ENCODE results near the gene ZNF714.
"Not testable (repeated sequence)": the region's sequence is repeated elsewhere in the genome, so short reads cannot be mapped to it uniquely, and the experiment has no call there.

Gene ZNF714

DNA sequence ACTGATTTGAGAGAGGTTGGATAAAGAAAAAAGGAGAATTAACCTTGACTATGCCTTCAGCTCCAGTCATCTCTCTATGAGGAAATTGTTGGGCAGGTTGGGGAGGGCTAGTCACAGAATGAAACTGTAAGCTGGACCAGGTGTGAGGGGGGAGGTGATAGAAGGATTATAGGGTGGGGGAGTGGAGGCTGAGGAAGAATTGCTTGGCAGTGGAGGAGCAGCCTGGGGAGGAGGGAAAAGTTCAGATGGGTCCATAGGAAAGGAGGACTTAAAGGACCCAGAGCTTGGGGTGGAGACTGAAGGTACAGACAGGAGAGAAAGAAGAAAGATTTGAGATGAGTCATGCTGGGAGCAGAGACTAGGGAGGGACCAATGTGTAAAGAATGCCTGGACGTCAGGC, 51.6 kb downstream of the ZNF714 start:
- DNase-seq = no peak

DNA sequence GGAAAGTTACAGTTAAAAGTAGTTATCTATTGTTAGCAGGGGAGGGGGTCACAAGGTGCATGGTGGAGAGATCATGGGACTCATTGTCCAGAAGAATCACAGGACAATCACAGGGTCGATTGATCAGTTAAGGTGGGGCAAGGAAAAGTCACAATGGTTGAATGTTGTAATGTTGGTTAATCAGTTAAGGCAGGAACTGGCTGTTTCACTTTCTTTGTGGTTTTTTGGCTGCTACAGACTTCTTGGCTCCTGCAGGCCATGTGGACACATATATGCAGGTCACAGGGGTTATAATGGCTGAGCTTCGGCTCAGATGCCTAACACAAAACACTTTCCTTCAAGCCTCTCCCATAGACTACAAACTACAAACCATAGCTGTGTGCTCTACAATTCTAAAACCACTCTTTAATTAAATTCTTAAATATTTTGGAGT, 52.9 kb downstream of the ZNF714 start:
- no peak for DNase-seq

DNA sequence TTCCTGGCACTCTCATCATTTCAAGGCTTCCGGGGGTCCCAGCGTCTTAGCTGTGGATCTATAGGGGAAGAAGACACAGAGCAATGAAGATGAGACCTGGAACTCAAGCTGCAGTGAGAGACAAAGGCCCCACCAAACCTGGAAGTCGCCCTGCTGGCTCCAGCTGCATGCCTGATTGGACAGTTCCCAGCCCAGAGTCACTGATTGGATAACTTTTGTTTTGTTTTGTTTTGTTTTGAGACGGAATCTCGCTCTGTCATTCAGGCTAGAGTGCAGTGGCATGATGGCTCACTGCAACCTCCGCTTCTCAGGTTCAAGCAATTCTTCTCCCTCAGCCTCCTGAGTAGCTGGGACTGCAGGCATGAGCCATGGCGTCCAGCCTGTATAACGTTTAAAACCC, 53.4 kb downstream of the ZNF714 start:
- no peak for DNase-seq

DNA sequence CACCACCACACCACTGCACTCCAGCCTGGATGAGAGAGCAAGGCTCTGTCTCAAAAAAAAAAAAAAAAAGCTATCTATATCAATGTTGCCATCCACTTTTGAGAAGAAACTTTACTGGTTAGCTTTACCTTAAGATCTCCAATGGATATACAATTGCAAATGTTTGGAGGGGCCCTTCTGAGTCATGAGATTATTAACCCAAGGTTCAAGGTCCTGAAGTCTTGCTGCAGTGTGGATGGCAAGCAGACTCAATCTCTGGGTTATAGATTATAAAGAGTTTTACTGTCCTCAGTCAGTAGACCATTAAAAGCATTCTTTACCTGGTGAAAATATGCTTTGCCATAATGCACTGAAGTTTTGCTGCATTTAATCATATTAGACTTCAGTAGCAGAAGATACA, 56.1 kb downstream of the ZNF714 start:
- DNase-seq = no peak

DNA sequence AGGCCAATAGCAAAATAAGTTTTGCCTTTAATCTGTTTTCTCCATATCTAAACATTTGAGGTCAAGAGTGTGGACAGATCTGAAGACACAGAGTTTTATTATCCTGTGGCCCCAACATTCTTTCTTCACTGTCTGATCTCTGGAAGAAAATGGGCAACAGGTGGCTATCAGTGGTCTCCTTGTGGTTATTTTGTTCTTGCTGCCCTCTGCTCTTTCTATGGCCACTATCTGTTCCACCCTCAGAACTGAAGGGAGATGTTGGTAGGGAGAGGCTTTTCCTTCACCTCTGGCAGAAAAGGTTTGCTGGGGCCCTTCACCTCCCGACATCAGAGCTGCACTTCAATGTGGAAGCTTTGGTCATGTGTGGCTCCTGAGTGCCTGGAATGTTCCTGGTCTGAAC, 59.0 kb downstream of the ZNF714 start:
- not testable (repeated sequence) for DNase-seq

DNA sequence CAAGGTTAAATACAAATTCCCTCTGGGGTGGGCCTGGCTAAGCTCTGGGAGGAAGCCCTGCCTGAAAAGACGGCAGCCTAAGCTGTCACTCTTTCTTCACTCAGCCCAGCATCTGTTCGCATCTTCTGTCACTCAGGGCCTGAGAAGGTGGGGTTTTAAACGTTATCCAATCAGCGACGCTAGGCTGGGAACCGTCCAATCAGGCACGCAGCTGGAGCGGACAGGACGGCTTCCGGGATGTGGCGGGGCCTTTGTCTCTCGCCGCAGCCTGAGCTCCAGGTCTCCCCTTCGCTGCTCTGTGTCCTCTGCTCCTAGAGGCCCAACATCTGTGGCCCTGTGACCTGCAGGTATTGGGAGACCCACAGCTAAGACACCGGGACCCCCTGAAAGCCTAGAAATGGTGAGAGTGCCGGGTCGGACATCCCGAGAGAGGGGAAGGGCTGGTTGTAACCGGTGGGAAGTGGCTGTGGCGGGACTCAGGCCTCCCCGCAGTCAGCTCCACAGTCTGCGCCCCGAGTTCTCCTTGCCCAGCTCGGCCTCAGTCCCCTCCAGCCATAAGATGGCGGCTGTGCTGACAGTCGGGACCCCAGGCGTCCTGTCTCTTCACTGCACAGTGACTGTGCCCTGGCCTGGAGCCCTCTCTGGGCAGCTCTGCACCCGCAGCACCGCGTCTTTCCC, 59.9 kb downstream of the ZNF714 start, which contains the start of gene ZNF431:
ZNF431 (plus strand) TSS at position 254 of the 678 bp plus-strand sequence; CDS start at position 398, 144 bp downstream.
- DNase-seq = peak; percentile 92 to 94

DNA sequence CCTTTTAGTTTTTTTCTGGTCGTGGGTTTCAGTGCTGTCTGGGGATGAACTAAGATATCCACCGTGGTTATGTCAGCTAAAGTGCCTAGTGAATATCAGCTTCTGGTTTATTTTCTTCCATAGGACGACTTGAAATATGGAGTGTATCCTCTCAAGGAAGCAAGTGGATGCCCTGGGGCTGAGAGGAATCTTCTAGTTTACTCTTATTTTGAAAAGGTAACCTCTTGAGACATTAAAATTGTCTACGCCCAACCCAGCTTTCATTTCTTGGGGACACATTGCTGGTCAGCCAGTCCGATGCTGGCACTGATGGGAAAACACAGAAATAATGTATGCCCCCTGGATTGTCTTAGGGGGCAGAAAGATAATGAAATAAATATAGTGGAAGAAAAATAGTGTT, 61.4 kb downstream of the ZNF714 start:
- DNase-seq = no peak

DNA sequence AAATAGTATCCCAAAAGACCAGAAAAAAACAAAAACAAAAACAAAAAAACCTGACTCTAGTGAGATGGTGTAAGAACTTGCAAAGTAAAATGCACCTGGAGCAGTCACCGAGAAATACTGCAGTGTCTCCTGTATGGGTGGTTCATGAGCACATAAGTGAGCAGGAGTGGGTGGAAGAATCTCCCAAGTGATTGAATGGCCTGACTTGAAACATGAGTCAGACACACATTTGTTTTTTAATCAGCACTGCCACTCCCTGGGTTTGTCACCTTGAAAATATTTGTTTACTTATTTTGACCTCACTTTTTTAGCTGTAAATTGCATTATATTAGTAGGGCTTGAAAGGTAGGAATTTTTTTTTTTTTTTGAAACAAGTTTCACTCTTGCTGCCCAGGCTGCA, 61.9 kb downstream of the ZNF714 start:
- DNase-seq = no peak

DNA sequence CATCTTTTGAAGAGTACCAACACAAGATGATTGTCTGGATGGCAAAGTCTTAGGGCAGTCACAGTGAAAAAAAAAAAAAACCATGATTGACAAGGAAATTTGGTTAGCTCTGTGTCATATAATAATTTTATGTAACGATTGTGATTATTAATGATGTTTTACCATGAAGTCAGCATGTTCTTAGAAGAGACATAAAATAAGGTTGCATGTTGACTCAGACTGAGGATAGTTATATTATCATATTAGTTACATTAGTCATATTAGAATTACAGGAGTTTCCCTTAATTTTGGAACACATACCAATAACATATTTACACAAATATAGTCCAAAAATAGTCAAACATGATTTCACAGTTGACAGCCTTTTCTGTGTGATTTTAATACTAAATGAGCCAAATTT, 65.5 kb downstream of the ZNF714 start:
- no peak for DNase-seq

DNA sequence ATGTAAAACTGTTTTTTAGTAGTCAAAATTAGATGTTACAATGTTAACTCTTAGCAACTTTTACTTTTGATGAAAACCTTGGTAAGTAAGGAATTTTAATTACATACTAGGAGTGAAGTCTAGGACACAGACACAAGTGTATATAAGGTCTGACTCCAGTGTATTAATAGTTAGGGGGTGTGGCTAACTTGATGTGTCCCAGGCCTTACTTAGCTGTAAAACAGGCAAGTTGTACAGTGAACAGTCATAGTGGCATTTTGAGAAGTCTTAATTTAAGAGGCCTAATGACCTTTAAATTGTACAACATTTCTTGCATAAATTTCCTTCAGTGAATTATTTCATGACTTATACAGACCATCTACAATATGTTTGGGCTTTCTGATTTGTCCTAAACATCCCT, 66.7 kb downstream of the ZNF714 start:
- DNase-seq = no peak

DNA sequence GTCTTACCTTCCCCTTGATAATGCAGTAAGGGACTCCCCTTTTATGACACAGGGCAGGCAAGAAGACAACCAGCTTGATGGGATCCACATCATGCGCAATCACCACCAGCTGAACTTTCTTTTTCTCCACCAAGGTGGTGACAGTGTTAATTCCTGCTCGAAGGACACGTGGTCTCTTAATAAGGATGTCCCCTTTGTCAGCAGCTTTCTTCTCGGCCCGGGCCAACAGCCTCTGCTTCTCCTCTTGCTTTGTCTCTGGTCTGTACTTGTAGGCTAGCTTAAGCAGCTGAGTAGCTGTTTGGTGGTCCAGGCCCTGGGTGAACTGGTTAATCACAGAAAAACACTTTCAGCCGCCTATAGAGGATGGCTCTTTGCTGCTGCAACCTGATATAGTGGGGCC, 67.9 kb downstream of the ZNF714 start:
- DNase-seq = no peak

DNA sequence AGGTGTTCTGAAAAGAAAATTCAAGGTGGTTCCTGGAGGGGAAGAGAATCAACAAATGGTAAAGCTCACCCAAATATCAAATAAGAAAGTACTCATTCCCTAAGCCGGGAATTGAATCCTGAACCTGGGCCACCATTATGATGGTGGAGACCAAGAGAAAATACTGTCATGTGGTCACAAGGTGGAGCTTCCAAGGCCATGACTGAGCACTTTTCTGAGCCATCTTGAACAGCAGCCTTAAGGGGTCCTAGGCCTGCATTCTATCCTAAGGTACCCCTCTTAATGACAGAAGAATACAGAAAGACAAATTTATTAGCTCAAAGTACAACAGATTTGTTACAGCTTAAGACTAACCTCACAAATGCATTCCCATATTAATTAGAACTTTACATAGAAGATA, 69.5 kb downstream of the ZNF714 start:
- no peak for DNase-seq

DNA sequence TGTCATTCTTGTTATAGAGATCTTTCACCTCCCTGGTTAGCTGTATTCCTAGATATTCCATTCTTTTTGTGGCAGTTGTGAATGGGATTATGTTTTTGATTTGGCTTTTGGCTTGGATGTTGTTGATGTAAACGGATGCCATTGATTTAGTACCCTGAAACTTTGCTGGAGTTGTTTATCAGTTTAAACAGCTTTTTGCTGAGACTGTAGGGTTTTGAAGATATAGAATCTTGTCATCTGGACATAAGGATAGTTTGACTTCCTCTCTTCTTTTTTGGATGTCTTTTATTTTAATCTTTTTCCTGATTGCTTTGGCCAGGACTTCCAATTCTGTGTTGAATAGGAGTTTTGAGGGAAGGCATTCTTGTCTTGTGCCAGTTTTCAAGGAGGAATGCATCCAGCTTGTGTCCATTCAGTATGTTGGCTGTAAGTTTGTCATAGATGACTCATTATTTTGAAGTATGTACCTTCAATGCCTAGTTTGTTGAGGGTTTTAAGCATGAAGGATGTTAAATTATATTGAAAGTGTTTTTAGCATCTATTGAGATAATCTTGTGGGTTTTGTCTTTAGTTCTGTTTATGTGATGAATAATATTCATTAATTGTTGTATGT, 76.6 kb downstream of the ZNF714 start:
- DNase-seq = no peak

DNA sequence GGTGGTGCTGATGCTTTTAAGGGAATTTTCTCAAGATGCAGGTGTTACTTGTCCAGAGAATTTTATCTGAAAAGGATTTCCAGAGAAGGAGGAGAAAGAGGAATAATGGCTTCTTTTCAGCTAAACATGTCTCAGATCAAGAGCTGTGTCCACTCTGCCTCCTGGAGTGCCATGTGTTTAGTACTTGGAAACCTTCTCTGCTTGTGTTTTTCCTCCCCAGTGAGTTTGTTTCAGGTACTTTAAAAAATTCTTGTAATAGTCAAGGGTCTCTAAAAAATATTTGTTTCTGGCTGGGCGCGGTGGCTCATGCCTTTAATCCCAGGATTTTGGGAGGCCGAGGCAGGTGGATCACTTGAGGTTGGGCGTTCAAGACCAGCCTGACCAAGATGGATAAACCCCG, 82.5 kb downstream of the ZNF714 start:
- DNase-seq = no peak

DNA sequence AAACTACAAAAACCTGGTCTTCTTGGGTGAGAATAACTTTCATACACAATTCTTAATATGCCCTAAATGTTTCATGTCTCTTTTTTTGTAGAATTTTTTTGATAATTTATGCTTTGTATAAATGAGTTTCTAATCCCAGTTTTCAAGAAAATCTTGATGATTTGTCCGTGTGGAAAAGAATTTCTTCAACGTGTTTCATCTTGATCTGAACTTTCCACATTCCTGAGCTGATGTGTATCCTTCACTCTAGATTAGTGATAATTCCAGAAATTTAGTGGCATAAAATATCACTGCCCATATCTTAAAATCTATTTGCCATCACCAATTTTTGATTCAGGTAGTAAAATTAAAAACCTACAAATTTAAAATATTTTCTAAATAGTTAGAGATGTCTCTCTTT, 84.4 kb downstream of the ZNF714 start:
- no peak for DNase-seq

All from CD4-positive, alpha-beta T cell treated with Interferon alpha-2 for 1 hour (primary cell).